Keratinocyte (primary cell): Measurements from ENCODE around the gene IGF1.

Experiments
- EZH2 ChIP-seq: IDR thresholded peaks from one replicate; pipeline ENCODE4 v1.6.1; 2012; ENCODE audit warnings: inconsistent platforms, mild to moderate bottlenecking, low read length, moderate library complexity
- TF ChIP-seq, protein P1 (sequence below), 3 experiments: IDR thresholded peaks in 1 of 3; conservative IDR thresholded peaks in 1 of 3; optimal IDR thresholded peaks in 1 of 3; 2 replicates in 2 of 3; 3 replicates in 1 of 3; pipeline versions ENCODE3 to v1.5.1; 2011; ENCODE audit warnings: low read length in 3 of 3, mild to moderate bottlenecking in 3 of 3, moderate library complexity in 2 of 3, control low read depth in 1 of 3, inconsistent platforms in 1 of 3; ENCODE audit not compliant: insufficient read depth in 2 of 3; ENCODE audit errors: extremely low read depth in 1 of 3

- TF ChIP-seq, protein P1, sequence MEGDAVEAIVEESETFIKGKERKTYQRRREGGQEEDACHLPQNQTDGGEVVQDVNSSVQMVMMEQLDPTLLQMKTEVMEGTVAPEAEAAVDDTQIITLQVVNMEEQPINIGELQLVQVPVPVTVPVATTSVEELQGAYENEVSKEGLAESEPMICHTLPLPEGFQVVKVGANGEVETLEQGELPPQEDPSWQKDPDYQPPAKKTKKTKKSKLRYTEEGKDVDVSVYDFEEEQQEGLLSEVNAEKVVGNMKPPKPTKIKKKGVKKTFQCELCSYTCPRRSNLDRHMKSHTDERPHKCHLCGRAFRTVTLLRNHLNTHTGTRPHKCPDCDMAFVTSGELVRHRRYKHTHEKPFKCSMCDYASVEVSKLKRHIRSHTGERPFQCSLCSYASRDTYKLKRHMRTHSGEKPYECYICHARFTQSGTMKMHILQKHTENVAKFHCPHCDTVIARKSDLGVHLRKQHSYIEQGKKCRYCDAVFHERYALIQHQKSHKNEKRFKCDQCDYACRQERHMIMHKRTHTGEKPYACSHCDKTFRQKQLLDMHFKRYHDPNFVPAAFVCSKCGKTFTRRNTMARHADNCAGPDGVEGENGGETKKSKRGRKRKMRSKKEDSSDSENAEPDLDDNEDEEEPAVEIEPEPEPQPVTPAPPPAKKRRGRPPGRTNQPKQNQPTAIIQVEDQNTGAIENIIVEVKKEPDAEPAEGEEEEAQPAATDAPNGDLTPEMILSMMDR (optimal IDR thresholded peaks at IDR 0.05 in 1 of 3, IDR thresholded peaks at IDR 0.05 in 1 of 3, conservative IDR thresholded peaks at IDR 0.05 in 1 of 3; ENCODE audit: extremely low read depth in 1 of 3, insufficient read depth in 2 of 3, low read length in 3 of 3) = no peak
- TF ChIP-seq EZH2 = no peak
Observed at GRCh38 chr12:102365365-102365764, 115.0 kb downstream of the IGF1 start.
